HTR-8/SVneo (cell line): ENCODE data around the gene VPS26A.
"Not testable (repeated sequence)": the region's sequence is repeated elsewhere in the genome, so short reads cannot be mapped to it uniquely, and the experiment has no call there.

ENCODE experiments used
- DNase-seq: peaks from one replicate; pipeline ENCODE4 v3.0.0; 2011; ENCODE audit warnings: low spot score, mixed read lengths; ENCODE audit not compliant: insufficient read length
- FAIRE-seq: peaks from 2 replicates; lab custom pipeline; 2011; peaks lifted over from hg19 to GRCh38; lab: Jason Lieb, UNC

The VPS26A gene

GRCh38 chr10:69168493-69168892 is 44.5 kb downstream of the VPS26A start:
- no peak for FAIRE-seq
- no peak for DNase-seq

- no peak for FAIRE-seq
- DNase-seq = no peak
Measured at GRCh38 chr10:69172241-69172982, 48.4 kb downstream of the VPS26A start.

GRCh38 chr10:69175326-69175725 is 51.3 kb downstream of the VPS26A start:
- not testable (repeated sequence) for FAIRE-seq, DNase-seq

GRCh38 chr10:69176823-69177222 is 52.8 kb downstream of the VPS26A start:
- no peak for FAIRE-seq

GRCh38 chr10:69179089-69179742 is 55.2 kb downstream of the VPS26A start:
- FAIRE-seq (no peak), DNase-seq (peak; percentile 10)

More at GRCh38 chr10:69176823-69177222, 52.8 kb downstream of the VPS26A start:
- no peak for DNase-seq

GRCh38 chr10:69179743-69180524 is 56.0 kb downstream of the VPS26A start, which contains the start of gene SUPV3L1:
TSS of gene SUPV3L1 (plus strand) at chr10:69180234. CDS start at chr10:69180292, 58 bp downstream.
- peak; percentile 99 for DNase-seq
- FAIRE-seq = peak; percentile 91

GRCh38 chr10:69180525-69181204 is 56.7 kb downstream of the VPS26A start:
- FAIRE-seq = no peak
- DNase-seq = peak; percentile 26

GRCh38 chr10:69181433-69181832 is 57.5 kb downstream of the VPS26A start:
- DNase-seq (no peak), FAIRE-seq (no peak)

- DNase-seq (no peak), FAIRE-seq (no peak)
Measured at GRCh38 chr10:69182005-69182404, 58.0 kb downstream of the VPS26A start.

GRCh38 chr10:69186524-69186923 is 62.5 kb downstream of the VPS26A start:
- DNase-seq (no peak), FAIRE-seq (no peak)

- DNase-seq (no peak), FAIRE-seq (no peak)
Measured at GRCh38 chr10:69201045-69201444, 77.1 kb downstream of the VPS26A start.

GRCh38 chr10:69202332-69202731 is 78.4 kb downstream of the VPS26A start:
- no peak for FAIRE-seq
- no peak for DNase-seq

- no peak for DNase-seq
- FAIRE-seq = no peak
Measured at GRCh38 chr10:69208761-69209160, 84.8 kb downstream of the VPS26A start.

- DNase-seq (no peak), FAIRE-seq (no peak)
Measured at GRCh38 chr10:69209787-69210484, 86.0 kb downstream of the VPS26A start.

- DNase-seq (no peak), FAIRE-seq (no peak)
Measured at GRCh38 chr10:69211104-69211503, 87.1 kb downstream of the VPS26A start.

GRCh38 chr10:69211524-69211923 is 87.5 kb downstream of the VPS26A start:
- DNase-seq = no peak
- FAIRE-seq = no peak

GRCh38 chr10:69213591-69214311 is 89.8 kb downstream of the VPS26A start:
- FAIRE-seq (no peak), DNase-seq (no peak)

- FAIRE-seq (no peak), DNase-seq (no peak)
Measured at GRCh38 chr10:69214666-69215131, 90.7 kb downstream of the VPS26A start.
